Tongue (tissue), 2 donors: ENCODE results near the gene CRLF1. TPM values are rescaled to one million over a fixed set of nuclear protein-coding genes. Genes with fewer than 3 reads are reported as not detected.
"Not testable (repeated sequence)": the region's sequence is repeated elsewhere in the genome, so short reads cannot be mapped to it uniquely, and the experiment has no call there.

Experiments
- DNase-seq: peaks from one replicate; pipeline ENCODE4 v3.0.0-alpha.2; 2015
- total RNA-seq: library from RNA; depleted of rRNA; stranded (reverse); fragments of >200 nt; gene quantifications from one replicate; pipeline ENCODE4 v1.2.3, GENCODE V29; 2014

Gene CRLF1
- total RNA-seq, 1 donor from 2014 or later = 38.4 TPM

- DNase-seq = not testable (repeated sequence)
Measured at GRCh38 chr19:18592732-18593131, 13.9 kb downstream of the CRLF1 start.

GRCh38 chr19:18591735-18592385, 14.7 kb downstream of the CRLF1 start:
- DNase-seq = no peak

- DNase-seq = peak; percentile 97
Measured at GRCh38 chr19:18590273-18591272, 16.0 kb downstream of the CRLF1 start.

GRCh38 chr19:18589380-18590272, 17.0 kb downstream of the CRLF1 start:
- DNase-seq = peak; percentile 85

- DNase-seq = peak; percentile 93
Measured at GRCh38 chr19:18588611-18589379, 17.8 kb downstream of the CRLF1 start, which contains the start of gene REX1BD. REX1BD (plus strand) TSS chr19:18588798; CDS start chr19:18588802, 4 bp downstream.

DNA sequence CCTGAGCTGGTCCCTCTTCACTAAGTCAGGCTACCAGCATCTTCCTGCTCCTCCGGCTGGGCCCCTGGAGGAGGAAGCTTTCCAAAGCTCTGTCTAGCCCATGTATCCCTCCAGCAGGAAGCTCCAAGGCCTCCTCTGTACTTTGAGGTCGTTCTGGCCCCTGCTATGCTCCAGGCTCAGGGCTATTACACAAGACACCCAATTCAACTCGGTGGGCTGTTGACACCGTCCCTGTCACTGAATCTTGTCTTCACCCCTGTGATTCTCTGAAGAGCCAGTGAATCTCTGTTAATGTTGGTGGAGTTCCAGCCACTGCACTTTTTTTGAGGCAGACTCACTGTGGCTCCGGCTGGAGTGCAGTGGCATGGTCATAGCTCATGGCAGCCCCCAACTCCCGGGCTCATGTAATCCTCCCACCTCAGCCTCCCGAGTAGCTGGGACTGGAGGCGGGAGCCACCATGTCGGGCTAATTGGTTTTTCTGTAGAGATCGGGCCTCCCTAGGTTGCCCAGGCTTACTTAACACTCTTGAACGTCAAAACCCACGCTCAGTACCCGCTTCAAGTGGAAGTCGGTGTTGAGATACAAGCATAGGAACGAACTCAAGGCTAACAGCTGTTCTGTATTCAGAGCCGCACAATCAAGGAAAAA, 18.5 kb downstream of the CRLF1 start:
- no peak for DNase-seq

DNA sequence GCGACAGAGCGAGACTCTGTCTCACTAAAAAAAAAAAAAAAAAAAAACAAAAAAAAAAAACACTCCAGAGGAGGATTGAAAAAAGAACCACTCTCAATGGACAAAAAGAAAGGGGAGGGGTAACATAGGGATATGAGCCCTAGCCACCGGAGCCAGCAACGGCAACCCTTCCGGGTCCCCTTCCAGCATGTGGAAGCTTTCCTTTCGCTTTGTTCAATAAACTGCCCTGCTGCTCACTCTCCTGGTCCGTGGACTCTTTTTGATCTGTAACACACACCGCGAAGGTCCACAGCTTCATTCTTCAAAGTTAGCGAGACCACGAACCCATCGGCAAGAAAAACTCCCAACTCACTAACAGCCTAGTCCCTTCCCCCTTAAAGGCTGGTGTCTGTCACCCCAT, 19.0 kb downstream of the CRLF1 start:
- no peak for DNase-seq

DNA sequence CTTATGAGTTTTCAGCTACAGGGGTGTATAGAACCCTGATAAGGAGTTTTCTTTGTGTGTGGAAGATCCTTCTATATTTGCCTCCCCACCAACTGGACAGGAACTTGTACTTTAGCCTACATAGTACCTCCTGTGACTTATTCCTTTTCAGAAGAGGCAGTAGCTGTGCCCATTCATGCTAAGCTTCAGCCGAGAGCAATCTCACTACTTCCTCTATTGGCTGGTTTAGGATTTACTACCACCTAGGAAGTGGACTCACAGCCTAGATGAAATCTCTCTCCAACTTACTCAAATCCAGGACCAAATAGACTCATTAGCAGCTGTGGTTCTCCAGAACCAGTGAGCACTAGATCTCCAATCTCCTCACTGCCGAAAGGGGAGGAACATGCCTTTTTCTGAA, 20.3 kb downstream of the CRLF1 start:
- DNase-seq = no peak

DNA sequence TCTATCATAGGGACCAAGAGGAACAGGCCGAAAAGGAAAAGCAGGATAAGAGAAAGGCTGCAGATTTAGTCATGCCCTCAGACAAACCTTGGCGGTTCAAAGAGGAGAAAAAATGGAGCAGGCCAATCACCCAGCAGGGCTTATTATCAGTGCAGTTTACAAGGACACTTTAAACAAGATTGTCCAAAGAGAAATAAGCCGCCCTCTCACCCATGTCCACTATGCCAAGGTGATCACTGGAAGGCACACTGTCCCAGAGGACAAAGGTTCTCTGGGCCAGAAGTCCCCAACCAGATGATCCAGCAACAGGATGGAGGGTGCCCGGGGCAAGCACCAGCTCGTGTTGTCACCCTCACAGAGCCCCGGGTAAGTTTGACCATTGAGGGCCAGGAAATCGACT, 26.3 kb downstream of the CRLF1 start:
- DNase-seq = no peak

- DNase-seq = no peak
Measured at GRCh38 chr19:18577365-18577914, 29.2 kb downstream of the CRLF1 start.

- DNase-seq = no peak
Measured at GRCh38 chr19:18576383-18576782, 30.2 kb downstream of the CRLF1 start.

DNA sequence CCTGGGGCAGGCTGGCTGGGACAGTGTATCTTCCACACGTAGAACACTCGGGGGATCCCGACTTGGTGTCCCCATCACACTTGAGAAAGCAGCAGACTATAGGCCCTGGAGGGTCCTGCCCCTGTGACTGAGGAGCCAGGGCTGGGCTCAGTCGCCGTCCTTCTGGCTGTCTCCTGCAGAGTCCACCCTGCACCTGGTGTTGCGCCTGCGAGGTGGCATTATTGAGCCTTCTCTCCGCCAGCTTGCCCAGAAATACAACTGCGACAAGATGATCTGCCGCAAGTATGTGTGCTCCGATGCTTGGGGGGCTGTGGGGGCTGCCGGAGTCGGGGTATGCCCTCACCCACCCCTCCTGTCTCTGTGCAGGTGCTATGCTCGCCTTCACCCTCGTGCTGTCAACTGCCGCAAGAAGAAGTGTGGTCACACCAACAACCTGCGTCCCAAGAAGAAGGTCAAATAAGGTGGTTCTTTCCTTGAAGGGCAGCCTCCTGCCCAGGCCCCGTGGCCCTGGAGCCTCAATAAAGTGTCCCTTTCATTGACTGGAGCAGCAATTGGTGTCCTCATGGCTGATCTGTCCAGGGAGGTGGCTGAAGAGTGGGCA, 31.8 kb downstream of the CRLF1 start:
- no peak for DNase-seq

GRCh38 chr19:18571564-18572344, 34.8 kb downstream of the CRLF1 start, which contains the start of gene UBA52:
UBA52 (plus strand) TSS chr19:18571857; CDS start chr19:18573301, 1,444 bp downstream.
- DNase-seq = peak; percentile 99

GRCh38 chr19:18568367-18568766, 38.2 kb downstream of the CRLF1 start:
- DNase-seq = no peak

DNA sequence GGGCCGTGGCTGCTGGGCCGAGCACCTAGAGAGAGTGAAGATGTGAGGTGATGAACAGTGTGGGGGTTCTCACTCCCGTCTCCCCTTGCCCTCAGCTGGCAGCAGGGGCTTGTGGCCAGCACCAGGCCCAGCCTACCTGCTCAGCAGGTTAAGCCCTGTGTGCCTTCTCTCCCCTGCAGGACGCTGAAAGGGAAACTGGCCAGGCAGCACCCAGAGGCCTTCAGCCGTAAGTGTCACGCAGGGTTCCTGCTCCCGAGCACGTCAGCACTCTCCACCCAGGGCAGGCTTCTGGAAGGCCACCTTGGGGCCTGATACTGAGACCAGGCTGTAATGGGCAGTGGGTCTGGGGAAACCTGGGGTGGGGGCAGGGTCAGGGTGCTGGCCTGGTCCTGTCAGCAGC, 39.6 kb downstream of the CRLF1 start:
- no peak for DNase-seq

GRCh38 chr19:18562086-18562485, 44.5 kb downstream of the CRLF1 start:
- DNase-seq = no peak

GRCh38 chr19:18559685-18560084, 46.9 kb downstream of the CRLF1 start:
- DNase-seq = no peak

DNA sequence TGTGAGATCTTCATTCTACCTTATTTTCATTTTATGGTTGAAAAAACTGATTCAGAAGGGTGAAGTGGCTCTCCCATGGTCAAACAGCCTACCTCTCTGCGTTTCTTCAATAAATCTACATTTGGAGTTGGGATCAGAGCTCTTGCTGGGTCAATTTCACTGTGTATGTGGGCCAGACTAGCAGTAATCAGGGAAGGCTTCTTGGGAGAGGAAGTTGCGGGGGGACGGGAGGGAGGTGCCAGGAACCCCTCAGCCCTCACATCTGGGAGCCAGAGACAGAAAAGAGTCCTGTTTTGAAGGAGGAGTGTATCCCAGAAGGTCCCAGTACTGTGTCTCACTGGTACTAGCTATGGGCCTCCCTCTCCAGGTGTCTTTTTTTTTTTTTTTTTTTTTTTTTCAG, 48.0 kb downstream of the CRLF1 start:
- no peak for DNase-seq

DNA sequence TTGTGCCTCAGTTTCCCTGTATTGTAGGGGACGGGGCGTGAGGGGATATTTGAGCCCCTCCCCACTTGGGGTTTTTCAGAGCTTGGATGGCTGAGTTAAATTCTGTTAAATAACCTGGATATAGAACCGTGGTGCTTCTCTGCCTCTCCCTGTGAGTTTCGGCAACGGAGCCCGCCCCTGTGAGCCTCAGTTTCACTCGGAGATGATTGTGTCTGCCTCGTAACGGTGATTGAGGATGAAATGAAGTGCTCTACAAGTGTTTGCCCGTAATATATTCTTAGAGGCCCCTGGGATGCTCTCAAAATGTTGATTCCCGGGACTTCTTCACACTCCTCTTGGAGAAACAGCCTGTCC, 48.4 kb downstream of the CRLF1 start:
- DNase-seq = peak; percentile 10
